ENCODE measurements around the gene CLDN1. TPM values are rescaled to one million over a fixed set of nuclear protein-coding genes. Genes with fewer than 3 reads are reported as not detected.

The CLDN1 gene
- polyA plus RNA-seq, 1 of the 3 experiments (the other 2 are of a cell fraction) = 0.82 TPM

GRCh38 chr3:190368881-190369280, 46.6 kb upstream of the CLDN1 start (continued):
- TF ChIP-seq, protein P1, sequence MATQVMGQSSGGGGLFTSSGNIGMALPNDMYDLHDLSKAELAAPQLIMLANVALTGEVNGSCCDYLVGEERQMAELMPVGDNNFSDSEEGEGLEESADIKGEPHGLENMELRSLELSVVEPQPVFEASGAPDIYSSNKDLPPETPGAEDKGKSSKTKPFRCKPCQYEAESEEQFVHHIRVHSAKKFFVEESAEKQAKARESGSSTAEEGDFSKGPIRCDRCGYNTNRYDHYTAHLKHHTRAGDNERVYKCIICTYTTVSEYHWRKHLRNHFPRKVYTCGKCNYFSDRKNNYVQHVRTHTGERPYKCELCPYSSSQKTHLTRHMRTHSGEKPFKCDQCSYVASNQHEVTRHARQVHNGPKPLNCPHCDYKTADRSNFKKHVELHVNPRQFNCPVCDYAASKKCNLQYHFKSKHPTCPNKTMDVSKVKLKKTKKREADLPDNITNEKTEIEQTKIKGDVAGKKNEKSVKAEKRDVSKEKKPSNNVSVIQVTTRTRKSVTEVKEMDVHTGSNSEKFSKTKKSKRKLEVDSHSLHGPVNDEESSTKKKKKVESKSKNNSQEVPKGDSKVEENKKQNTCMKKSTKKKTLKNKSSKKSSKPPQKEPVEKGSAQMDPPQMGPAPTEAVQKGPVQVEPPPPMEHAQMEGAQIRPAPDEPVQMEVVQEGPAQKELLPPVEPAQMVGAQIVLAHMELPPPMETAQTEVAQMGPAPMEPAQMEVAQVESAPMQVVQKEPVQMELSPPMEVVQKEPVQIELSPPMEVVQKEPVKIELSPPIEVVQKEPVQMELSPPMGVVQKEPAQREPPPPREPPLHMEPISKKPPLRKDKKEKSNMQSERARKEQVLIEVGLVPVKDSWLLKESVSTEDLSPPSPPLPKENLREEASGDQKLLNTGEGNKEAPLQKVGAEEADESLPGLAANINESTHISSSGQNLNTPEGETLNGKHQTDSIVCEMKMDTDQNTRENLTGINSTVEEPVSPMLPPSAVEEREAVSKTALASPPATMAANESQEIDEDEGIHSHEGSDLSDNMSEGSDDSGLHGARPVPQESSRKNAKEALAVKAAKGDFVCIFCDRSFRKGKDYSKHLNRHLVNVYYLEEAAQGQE (IDR thresholded peaks at IDR 0.05; ENCODE audit: low read depth, low read length) = no peak
- TF ChIP-seq EZH2phosphoT487 (IDR thresholded peaks at IDR 0.05; ENCODE audit: borderline replicate concordance, low read depth) (no peak), NFIC (IDR thresholded peaks at IDR 0.05; ENCODE audit: borderline replicate concordance) (no peak), RXRA (IDR thresholded peaks at IDR 0.05; ENCODE audit: borderline replicate concordance, low read depth) (no peak)

DNA sequence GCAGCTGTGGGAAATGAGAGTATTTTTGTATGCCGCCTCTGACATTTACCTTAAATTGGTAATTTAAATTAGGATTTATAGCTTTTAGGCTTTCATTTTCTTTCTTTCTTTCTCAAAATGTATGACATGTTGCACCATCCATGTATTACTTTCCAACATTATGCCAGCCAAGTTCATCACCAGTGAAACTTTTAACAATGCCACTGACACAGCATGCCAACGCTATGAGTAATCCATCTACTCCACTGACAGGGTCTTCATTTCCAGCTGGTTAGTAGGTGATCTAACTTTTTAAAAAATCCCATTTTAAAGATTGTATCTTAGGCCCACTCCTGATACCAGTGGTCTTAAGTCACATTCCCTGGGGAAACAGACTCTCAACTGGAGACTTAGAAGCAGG, 43.9 kb upstream of the CLDN1 start:
- H3K9me2 ChIP-seq = no peaks in the 10 kb centered on the region
- no peak overlapping the region for H3K4me3 ChIP-seq (ENCODE audit: low read depth in 2 of 2, low read length in 1 of 2)
- no peaks in the 10 kb centered on the region for H3K9me3 ChIP-seq
- H3K27me3 ChIP-seq (ENCODE audit: insufficient read depth) = no peaks in the 10 kb centered on the region; the same call in 1 of the 2 replicates
- WGBS (ENCODE audit: low lambda C conversion rate) = 2% methylated on average over 2 of the region's 2 CpGs
- no peaks in the 10 kb centered on the region for H3K4me1 ChIP-seq (ENCODE audit: control insufficient read depth in 1 of 2, insufficient read depth in 2 of 2, low read depth in 1 of 2, low read length in 1 of 2)
- no peaks in the 10 kb centered on the region for H3K79me2 ChIP-seq (ENCODE audit: insufficient read depth)
- peak overlapping the region; percentile 43; the same call in 1 of the 2 replicates for H2AFZ ChIP-seq (ENCODE audit: low read depth)
- H3K4me2 ChIP-seq = no peak overlapping the region
- no peaks in the 10 kb centered on the region for H3K36me3 ChIP-seq (replicated peaks in 1 of 2; ENCODE audit: control insufficient read depth in 1 of 2, insufficient read depth in 2 of 2, low read length in 1 of 2)
- POLR2A ChIA-PET = no interaction called here
- H4K20me1 ChIP-seq (ENCODE audit: insufficient read depth) = no peaks in the 10 kb centered on the region
- CTCF ChIA-PET = no interaction called here
- TF ChIP-seq, protein P1 (IDR thresholded peaks at IDR 0.05; ENCODE audit: low read depth, low read length) = no peak
- TF ChIP-seq FOXM1 (IDR thresholded peaks at IDR 0.05; ENCODE audit: low read depth) (no peak), SMC3 (IDR thresholded peaks at IDR 0.05; ENCODE audit: low read depth, low read length) (no peak), FOSL2 (IDR thresholded peaks at IDR 0.05; ENCODE audit: borderline replicate concordance, low read depth) (no peak)
- H3K27ac ChIP-seq (ENCODE audit: low read depth in 2 of 2, low read length in 1 of 2) = no peak overlapping the region
- DNase-seq = no peak
- H3F3A ChIP-seq (replicated peaks; ENCODE audit: insufficient read depth) = no peaks in the 10 kb centered on the region
- H3K9ac ChIP-seq = no peak overlapping the region

- ChIA-PET CTCF (no interaction called here), POLR2A (no interaction called here)
- Histone ChIP-seq H3K9me3 (no peaks in the 10 kb centered on the region), H3F3A (replicated peaks; ENCODE audit: insufficient read depth) (no peaks in the 10 kb centered on the region), H2AFZ (ENCODE audit: low read depth) (no peak overlapping the region), H3K9me2 (no peaks in the 10 kb centered on the region), H3K79me2 (ENCODE audit: insufficient read depth) (no peaks in the 10 kb centered on the region), H3K27me3 (ENCODE audit: insufficient read depth) (no peaks in the 10 kb centered on the region; the same call in 1 of the 2 replicates), H3K9ac (no peak overlapping the region), H3K4me2 (no peak overlapping the region), H3K27ac (ENCODE audit: low read depth in 2 of 2, low read length in 1 of 2) (no peak overlapping the region), H3K36me3 (replicated peaks in 1 of 2; ENCODE audit: control insufficient read depth in 1 of 2, insufficient read depth in 2 of 2, low read length in 1 of 2) (no peaks in the 10 kb centered on the region), H4K20me1 (ENCODE audit: insufficient read depth) (no peaks in the 10 kb centered on the region), H3K4me3 (ENCODE audit: low read depth in 2 of 2, low read length in 1 of 2) (no peak overlapping the region), H3K4me1 (ENCODE audit: control insufficient read depth in 1 of 2, insufficient read depth in 2 of 2, low read depth in 1 of 2, low read length in 1 of 2) (no peaks in the 10 kb centered on the region)
- no peak for TF ChIP-seq USF1 (IDR thresholded peaks at IDR 0.05; ENCODE audit: borderline replicate concordance, low read depth)
- no peak for TF ChIP-seq GABPA (IDR thresholded peaks at IDR 0.05; ENCODE audit: low read depth)
- TF ChIP-seq ELF1 (IDR thresholded peaks at IDR 0.05) = no peak
- no peak for TF ChIP-seq CHD2 (IDR thresholded peaks at IDR 0.05; ENCODE audit: low read length, partially characterized antibody)
- TF ChIP-seq RCOR1 (IDR thresholded peaks at IDR 0.05; ENCODE audit: low read length) = no peak
- no peak for TF ChIP-seq YY1 (IDR thresholded peaks at IDR 0.05; ENCODE audit: low read depth)
- no peak for TF ChIP-seq SIN3A (IDR thresholded peaks at IDR 0.05; ENCODE audit: borderline replicate concordance, low read depth, low read length)
- TF ChIP-seq FOXJ3 (CRISPR knock-in tag; IDR thresholded peaks at IDR 0.05) = no peak
- no peak for TF ChIP-seq TCF12 (IDR thresholded peaks at IDR 0.05)
- TF ChIP-seq, protein P2, sequence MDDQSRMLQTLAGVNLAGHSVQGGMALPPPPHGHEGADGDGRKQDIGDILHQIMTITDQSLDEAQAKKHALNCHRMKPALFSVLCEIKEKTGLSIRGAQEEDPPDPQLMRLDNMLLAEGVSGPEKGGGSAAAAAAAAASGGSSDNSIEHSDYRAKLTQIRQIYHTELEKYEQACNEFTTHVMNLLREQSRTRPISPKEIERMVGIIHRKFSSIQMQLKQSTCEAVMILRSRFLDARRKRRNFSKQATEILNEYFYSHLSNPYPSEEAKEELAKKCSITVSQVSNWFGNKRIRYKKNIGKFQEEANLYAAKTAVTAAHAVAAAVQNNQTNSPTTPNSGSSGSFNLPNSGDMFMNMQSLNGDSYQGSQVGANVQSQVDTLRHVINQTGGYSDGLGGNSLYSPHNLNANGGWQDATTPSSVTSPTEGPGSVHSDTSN (IDR thresholded peaks at IDR 0.05) = no peak
- TF ChIP-seq MEF2A (IDR thresholded peaks at IDR 0.05; ENCODE audit: borderline replicate concordance, low read depth) = no peak
- no peak for DNase-seq
- 30% methylated on average over 9 of the region's 9 CpGs for WGBS (ENCODE audit: low lambda C conversion rate)
Observed at GRCh38 chr3:190362258-190362657, 40.0 kb upstream of the CLDN1 start.

Data from SK-N-SH (cell line).